GM12892 (cell line): Measurements from ENCODE around the gene PPP1R3A.

Source experiments
- DNase-seq: peaks from one replicate; pipeline ENCODE4 v3.0.0; 2011; ENCODE audit not compliant: insufficient read length
- FAIRE-seq: peaks from 2 replicates; lab custom pipeline; 2011; peaks lifted over from hg19 to GRCh38; lab: Jason Lieb, UNC
- POLR2A ChIP-seq: IDR thresholded peaks from 2 replicates; pipeline ENCODE4 v1.6.1; 2011; ENCODE audit warnings: low read depth, low read length, control low read depth
- POLR2AphosphoS5 ChIP-seq: IDR thresholded peaks from 2 replicates; pipeline ENCODE4 v1.6.1; 2011; ENCODE audit warnings: low read depth, low read length, control low read depth
- TAF1 ChIP-seq: IDR thresholded peaks from 2 replicates; pipeline ENCODE4 v1.6.1; 2011; ENCODE audit warnings: low read depth, mild to moderate bottlenecking, control low read depth, low read length, borderline replicate concordance

The PPP1R3A gene

DNA sequence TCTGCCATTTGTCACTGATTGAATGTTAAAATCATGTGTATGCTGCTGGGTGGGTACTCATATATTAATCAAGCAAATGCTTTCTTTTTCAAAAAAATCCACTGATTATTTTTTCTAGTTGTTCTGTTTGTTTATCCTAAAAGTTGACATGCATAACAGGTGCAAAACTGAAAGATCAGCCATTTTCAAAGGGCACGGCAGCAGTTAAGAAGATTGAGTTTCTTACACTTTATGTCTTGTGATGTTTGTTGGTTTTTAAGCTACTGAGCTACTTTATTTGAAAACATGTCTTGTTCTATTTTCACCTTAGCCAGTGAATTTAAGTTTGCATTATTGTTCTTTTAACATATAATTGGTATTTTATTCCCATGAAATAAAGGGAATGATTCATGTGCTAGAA lies 45.8 kb downstream of the PPP1R3A start:
- no peak for FAIRE-seq
- no peak for TF ChIP-seq TAF1
- no peak for TF ChIP-seq POLR2A
- TF ChIP-seq POLR2AphosphoS5, result no peak
- no peak for DNase-seq

DNA sequence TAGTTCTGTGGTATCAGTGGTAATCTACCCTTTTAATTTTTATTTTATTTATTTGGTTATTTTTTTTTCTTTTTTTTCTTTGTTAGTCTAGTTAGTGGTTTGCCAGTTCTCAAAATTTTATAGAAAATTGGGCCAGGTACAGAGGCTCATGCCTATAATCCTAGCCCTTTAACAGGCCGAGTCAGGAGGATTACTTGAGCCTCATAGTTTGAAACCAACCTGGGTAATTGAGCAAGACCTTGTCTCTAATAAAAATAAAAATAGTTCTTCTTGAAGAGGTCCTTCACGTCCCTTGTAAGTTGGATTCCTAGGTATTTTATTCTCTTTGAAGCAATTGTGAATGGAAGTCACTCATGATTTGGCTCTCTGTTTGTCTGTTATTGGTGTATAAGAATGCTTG lies 51.5 kb downstream of the PPP1R3A start:
- DNase-seq, result no peak
- TF ChIP-seq TAF1 (no peak), POLR2A (no peak), POLR2AphosphoS5 (no peak)
- no peak for FAIRE-seq

DNA sequence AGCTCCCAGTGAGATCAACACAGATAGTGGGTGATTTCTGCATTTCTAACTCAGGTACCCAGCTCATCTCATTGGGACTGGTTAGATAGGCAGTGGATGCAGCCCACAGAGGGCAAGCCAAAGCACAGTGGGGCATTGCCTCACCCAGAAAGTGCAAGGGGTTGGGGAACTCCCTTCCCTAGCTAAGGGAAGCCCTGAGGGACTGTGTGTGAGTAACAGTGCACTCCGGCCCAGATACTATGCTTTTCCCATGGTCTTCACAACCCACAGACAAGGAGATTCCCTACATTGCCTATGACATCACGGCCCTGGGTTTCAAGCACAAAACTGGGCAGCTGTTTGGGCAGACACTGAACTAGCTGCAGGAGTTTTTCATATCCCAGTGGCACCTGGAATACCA lies 62.8 kb downstream of the PPP1R3A start:
- TF ChIP-seq POLR2A, result no peak
- TF ChIP-seq TAF1, result no peak
- TF ChIP-seq POLR2AphosphoS5, result no peak
- FAIRE-seq (no peak), DNase-seq (no peak)

DNA sequence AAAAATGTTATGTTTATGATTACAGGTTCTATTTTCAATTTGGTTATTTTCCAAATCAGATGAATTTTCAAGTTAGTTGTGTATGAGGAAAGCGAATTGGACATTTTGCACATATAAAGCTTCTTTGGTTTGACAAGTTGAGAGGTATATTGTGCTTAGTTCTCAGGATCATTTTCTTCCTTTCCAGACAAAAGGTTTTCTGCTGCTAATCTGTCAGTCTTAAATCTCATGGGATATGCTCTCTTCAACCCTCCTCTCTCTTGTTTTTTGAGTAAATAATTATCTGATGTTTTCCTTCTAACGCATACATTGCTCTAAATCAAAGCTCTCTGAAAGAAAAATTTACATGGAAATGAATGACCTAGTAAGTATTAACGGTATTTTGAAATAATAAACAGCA lies 77.9 kb downstream of the PPP1R3A start:
- no peak for TF ChIP-seq POLR2A
- no peak for DNase-seq

DNA sequence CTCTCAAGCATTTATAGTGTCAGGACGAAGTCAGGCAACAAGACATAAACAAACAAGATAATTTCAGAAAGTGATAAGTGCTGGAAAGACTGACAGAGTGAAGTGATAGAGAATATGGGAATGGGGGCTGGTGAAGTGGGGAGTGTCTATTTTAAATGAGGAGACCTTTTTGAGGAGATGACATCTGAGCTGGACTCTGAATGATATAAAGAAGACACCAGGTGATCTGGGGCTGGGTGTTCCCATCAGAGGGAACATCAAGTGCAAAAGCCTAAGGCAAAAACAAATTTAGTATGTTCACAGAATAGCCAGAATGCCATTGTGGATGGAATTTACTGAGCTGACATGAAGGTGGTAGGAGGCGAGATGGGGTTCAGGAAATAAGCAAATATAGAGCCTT lies 83.4 kb downstream of the PPP1R3A start:
- DNase-seq (no peak), FAIRE-seq (no peak)
- TF ChIP-seq TAF1 (no peak), POLR2AphosphoS5 (no peak), POLR2A (no peak)

More for the DNA sequence above, 77.9 kb downstream of the PPP1R3A start:
- FAIRE-seq, result no peak

DNA sequence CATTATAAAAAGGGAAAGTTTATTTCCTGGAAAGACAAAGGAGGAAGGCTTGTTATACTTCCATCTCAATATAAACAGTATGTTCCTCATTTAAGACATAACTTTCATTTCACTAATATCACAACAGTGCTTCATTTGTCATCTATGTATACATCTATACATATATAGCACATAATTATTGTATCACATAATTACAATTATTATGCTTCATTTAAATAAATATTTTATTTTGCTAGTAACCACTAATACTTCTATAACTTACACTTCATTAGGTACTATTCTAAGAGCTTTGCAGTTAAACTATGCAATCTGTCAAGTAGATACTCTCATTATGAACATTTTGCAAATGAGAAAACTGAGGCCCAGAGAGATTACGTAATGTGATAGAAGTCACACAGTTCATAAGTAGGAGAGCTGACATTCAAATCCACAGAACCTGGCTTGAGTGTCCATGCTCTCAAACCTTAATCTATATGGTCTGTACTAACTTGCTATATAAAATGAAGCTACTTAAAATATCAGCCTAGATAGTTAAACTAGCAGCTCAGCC lies 86.5 kb downstream of the PPP1R3A start:
- FAIRE-seq (no peak), DNase-seq (no peak)
- TF ChIP-seq POLR2A (no peak), POLR2AphosphoS5 (no peak), TAF1 (no peak)

DNA sequence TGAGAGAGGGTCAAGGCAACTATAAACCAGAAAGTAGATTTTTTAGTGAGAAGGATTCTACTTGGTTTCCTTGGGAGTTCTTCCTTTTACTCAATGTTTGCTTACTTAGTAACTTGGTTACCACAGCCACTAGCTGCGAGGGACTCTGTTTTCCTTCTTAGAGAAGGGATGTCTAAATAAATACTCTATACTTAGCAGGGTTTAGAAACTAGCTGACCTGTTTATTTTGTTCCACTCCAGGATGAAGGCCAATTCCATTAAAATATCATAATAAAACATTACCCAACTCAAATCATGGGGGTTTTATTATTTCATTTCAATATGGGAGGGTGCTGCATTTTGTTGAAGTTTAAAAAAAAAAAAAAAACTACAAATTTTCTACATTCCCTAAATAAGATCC lies 87.3 kb downstream of the PPP1R3A start:
- DNase-seq (no peak), FAIRE-seq (no peak)
- TF ChIP-seq POLR2A (no peak), TAF1 (no peak), POLR2AphosphoS5 (no peak)

DNA sequence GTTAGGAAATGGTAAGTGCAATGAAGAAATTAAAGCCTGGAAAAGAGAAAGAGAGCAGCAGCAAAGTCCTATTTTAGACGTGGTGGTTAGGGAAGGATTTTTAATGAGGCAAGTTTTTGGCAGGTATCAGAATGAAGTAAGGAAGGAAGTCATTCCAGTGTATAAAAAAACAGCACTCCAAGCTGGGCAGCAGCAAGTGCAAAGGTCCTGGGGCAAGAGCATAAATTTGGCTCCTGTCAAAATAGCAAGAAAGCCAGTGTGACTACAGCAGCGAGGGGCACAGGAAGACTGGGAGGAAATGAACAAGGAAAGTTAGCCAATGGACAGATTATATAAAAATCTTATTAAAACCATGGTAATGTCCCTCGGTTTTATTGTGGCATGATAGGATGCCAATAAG lies 90.2 kb downstream of the PPP1R3A start:
- DNase-seq (no peak), FAIRE-seq (no peak)
- TF ChIP-seq POLR2A, result no peak
- no peak for TF ChIP-seq TAF1
- no peak for TF ChIP-seq POLR2AphosphoS5
